Urinary bladder (tissue), 4 donors: ENCODE results near the gene RFX3. TPM values are rescaled to one million over a fixed set of nuclear protein-coding genes. Genes with fewer than 3 reads are reported as not detected.

Source experiments
- DNase-seq: peaks from one replicate; pipeline ENCODE4 v3.0.0-alpha.2; 2015; ENCODE audit errors: extremely low spot score
- H3K27ac ChIP-seq: one replicate; pipeline ENCODE4 v1.5.1; 2013; ENCODE audit warnings: low read depth, mild to moderate bottlenecking, moderate library complexity
- H3K36me3 ChIP-seq: one replicate; pipeline ENCODE4 v1.6.1; 2013; ENCODE audit warnings: mild to moderate bottlenecking, moderate library complexity; ENCODE audit not compliant: insufficient read depth
- H3K4me1 ChIP-seq: one replicate; pipeline ENCODE4 v1.6.1; 2013; ENCODE audit warnings: mild to moderate bottlenecking, moderate library complexity; ENCODE audit not compliant: insufficient read depth
- H3K4me3 ChIP-seq: one replicate; pipeline ENCODE4 v1.5.1; 2013; ENCODE audit warnings: low read depth, low read length
- WGBS: extraction: QIAGEN DNeasy Blood & Tissue Kit; methylation state at CpG from one replicate; pipeline ENCODE4 v1.1.7; 2013; 5-methylcytosine and 5-hydroxymethylcytosine counted together
- polyA plus RNA-seq: library from polyadenylated mRNA; stranded (reverse); fragments of 200-250 nt; gene quantifications from one replicate; pipeline ENCODE4 v1.2.3, GENCODE V29; 2013
- total RNA-seq: library from RNA; depleted of rRNA; stranded (reverse); fragments of >200 nt; gene quantifications from one replicate; pipeline ENCODE4 v1.2.3, GENCODE V29; 2014
- donor health status: healthy with polysubstance abuse.
- donor health status: healthy.

The RFX3 gene
- total and polyA plus RNA-seq, 2 donors = 1.6 to 24.7 TPM

GRCh38 chr9:3525096-3525835 lies 535 bp downstream of the RFX3 start:
- Histone ChIP-seq H3K4me3 (peak overlapping the region; percentile 80), H3K4me1 (peaks cover 3% of the 10 kb centered on the region), H3K27ac (peak overlapping the region; percentile 70), H3K36me3 (no peaks in the 10 kb centered on the region)
- no peak for DNase-seq
- WGBS = under 1% methylated on average over 43 of the region's 43 CpGs

- no peak overlapping the region for H3K4me3 ChIP-seq
- H3K4me1 ChIP-seq = no peaks in the 10 kb centered on the region
- H3K36me3 ChIP-seq = no peaks in the 10 kb centered on the region
- WGBS = 95% methylated on average over 1 of the region's 1 CpG
- no peak overlapping the region for H3K27ac ChIP-seq
- no peak for DNase-seq
Observed at GRCh38 chr9:3521966-3522365, 3.8 kb downstream of the RFX3 start.

GRCh38 chr9:3520564-3520963 lies 5.2 kb downstream of the RFX3 start:
- H3K36me3 ChIP-seq = no peaks in the 10 kb centered on the region
- no peak overlapping the region for H3K27ac ChIP-seq
- peaks cover 2% of the 10 kb centered on the region for H3K4me1 ChIP-seq
- 85% methylated on average over 4 of the region's 4 CpGs for WGBS
- no peak overlapping the region for H3K4me3 ChIP-seq
- DNase-seq = no peak

GRCh38 chr9:3517377-3518048 lies 8.3 kb downstream of the RFX3 start:
- Histone ChIP-seq H3K36me3 (no peaks in the 10 kb centered on the region), H3K4me3 (no peak overlapping the region), H3K27ac (peak overlapping the region; percentile 38), H3K4me1 (peaks cover 2% of the 10 kb centered on the region)
- no peak for DNase-seq
- WGBS = 93% methylated on average over 3 of the region's 3 CpGs

GRCh38 chr9:3516667-3517330 lies 9.0 kb downstream of the RFX3 start:
- H3K4me1 ChIP-seq = peaks cover 2% of the 10 kb centered on the region
- 91% methylated on average over 4 of the region's 4 CpGs for WGBS
- H3K4me3 ChIP-seq = no peak overlapping the region
- DNase-seq = no peak
- no peaks in the 10 kb centered on the region for H3K36me3 ChIP-seq
- peak overlapping the region; percentile 38 for H3K27ac ChIP-seq

- Histone ChIP-seq H3K36me3 (no peaks in the 10 kb centered on the region), H3K27ac (no peak overlapping the region), H3K4me3 (no peak overlapping the region), H3K4me1 (peaks cover 2% of the 10 kb centered on the region)
- 92% methylated on average over 3 of the region's 3 CpGs for WGBS
- no peak for DNase-seq
Observed at GRCh38 chr9:3515405-3515804, 10.4 kb downstream of the RFX3 start.

GRCh38 chr9:3514786-3515185 lies 11.0 kb downstream of the RFX3 start:
- no peaks in the 10 kb centered on the region for H3K36me3 ChIP-seq
- no peak for DNase-seq
- H3K27ac ChIP-seq = no peak overlapping the region
- 98% methylated on average over 3 of the region's 3 CpGs for WGBS
- H3K4me3 ChIP-seq = no peak overlapping the region
- peaks cover 2% of the 10 kb centered on the region for H3K4me1 ChIP-seq

- DNase-seq = no peak
- no peak overlapping the region for H3K4me3 ChIP-seq
- 77% methylated on average over 2 of the region's 2 CpGs for WGBS
- no peak overlapping the region for H3K27ac ChIP-seq
- H3K36me3 ChIP-seq = no peaks in the 10 kb centered on the region
- peaks cover 2% of the 10 kb centered on the region for H3K4me1 ChIP-seq
Observed at GRCh38 chr9:3513265-3513818, 12.5 kb downstream of the RFX3 start.

GRCh38 chr9:3511551-3511950 lies 14.2 kb downstream of the RFX3 start:
- WGBS = 85% methylated on average over 1 of the region's 1 CpG
- H3K4me3 ChIP-seq = no peak overlapping the region
- H3K36me3 ChIP-seq = peaks cover 2% of the 10 kb centered on the region
- H3K27ac ChIP-seq = peak overlapping the region; percentile 50
- DNase-seq = no peak
- no peaks in the 10 kb centered on the region for H3K4me1 ChIP-seq

GRCh38 chr9:3510796-3511195 lies 15.0 kb downstream of the RFX3 start:
- DNase-seq = no peak
- H3K27ac ChIP-seq = no peak overlapping the region
- peaks cover 2% of the 10 kb centered on the region for H3K36me3 ChIP-seq
- 93% methylated on average over 1 of the region's 1 CpG for WGBS
- no peak overlapping the region for H3K4me3 ChIP-seq
- H3K4me1 ChIP-seq = no peaks in the 10 kb centered on the region

- WGBS = 74% methylated on average over 1 of the region's 1 CpG
- DNase-seq = no peak
- no peak overlapping the region for H3K27ac ChIP-seq
- peaks cover 2% of the 10 kb centered on the region for H3K36me3 ChIP-seq
- no peaks in the 10 kb centered on the region for H3K4me1 ChIP-seq
- H3K4me3 ChIP-seq = no peak overlapping the region
Observed at GRCh38 chr9:3509926-3510325, 15.9 kb downstream of the RFX3 start.

- Histone ChIP-seq H3K4me3 (no peak overlapping the region), H3K4me1 (no peaks in the 10 kb centered on the region), H3K36me3 (peaks cover 2% of the 10 kb centered on the region), H3K27ac (no peak overlapping the region)
- WGBS = 61% methylated on average over 6 of the region's 6 CpGs
- DNase-seq = no peak
Observed at GRCh38 chr9:3508521-3509291, 17.1 kb downstream of the RFX3 start.

GRCh38 chr9:3508078-3508431 lies 17.7 kb downstream of the RFX3 start:
- Histone ChIP-seq H3K27ac (no peak overlapping the region), H3K36me3 (peaks cover 2% of the 10 kb centered on the region), H3K4me3 (no peak overlapping the region), H3K4me1 (no peaks in the 10 kb centered on the region)
- no peak for DNase-seq
- WGBS = 68% methylated on average over 2 of the region's 2 CpGs
